Activated CD4-positive, alpha-beta T cell treated with anti-CD3 and anti-CD28 coated beads for 36 hours (primary cell): Measurements from ENCODE around the gene CELA2B. TPM values are rescaled to one million over a fixed set of nuclear protein-coding genes. Genes with fewer than 3 reads are reported as not detected.

ENCODE experiments used
- ATAC-seq: fragments of 200-7000 bp; cut with Tn5 transposase; one replicate; pipeline ENCODE4 v1.10.0; 2021; ENCODE audit warnings: mild to moderate bottlenecking, moderate library complexity
- CTCF ChIA-PET: fragments of 350-600 bp; sonication (Branson Sonifier 250); formaldehyde crosslinking; loops from one replicate; lab custom pipeline; 2021; ENCODE audit warnings: antibody characterized with exemption; lab: Charles Lee
- POLR2A ChIA-PET: fragments of 350-600 bp; sonication (Branson Sonifier 250); formaldehyde crosslinking; loops from one replicate; lab custom pipeline; 2021; ENCODE audit warnings: antibody characterized with exemption, inconsistent platforms; lab: Charles Lee
- DNase-seq: peaks from one replicate; pipeline ENCODE4 v3.0.0-alpha.2; 2020
- H3K27ac Mint-ChIP-seq: one replicate; pipeline ENCODE4 v1.8.0; 2021; ENCODE audit warnings: mixed read lengths
- H3K27me3 Mint-ChIP-seq: one replicate; pipeline ENCODE4 v1.8.0; 2021; ENCODE audit warnings: mixed read lengths
- H3K36me3 Mint-ChIP-seq: one replicate; pipeline ENCODE4 v1.8.0; 2021; ENCODE audit warnings: low read depth, mixed read lengths
- H3K4me1 Mint-ChIP-seq: one replicate; pipeline ENCODE4 v1.8.0; 2021; ENCODE audit warnings: mixed read lengths
- H3K4me3 Mint-ChIP-seq: one replicate; pipeline ENCODE4 v1.8.0; 2021; ENCODE audit warnings: mild to moderate bottlenecking, moderate library complexity, mixed read lengths
- H3K9me3 Mint-ChIP-seq: one replicate; pipeline ENCODE4 v1.8.0; 2021; ENCODE audit warnings: low read depth, mixed read lengths
- intact Hi-C, 2 experiments: fragments of 100-400 bp; cut with DNase I in 1 of 2; cut with micrococcal nuclease in 1 of 2; formaldehyde crosslinking; loops; one replicate each; pipeline versions ENCODE4 v1.14.2 to v1.15.1; 2022 to 2024; cut with DNase I, micrococcal nuclease
- total RNA-seq, 2 experiments: library from RNA; stranded (reverse); gene quantifications; one replicate each; pipeline ENCODE4 v1.2.3, GENCODE V29; 2021

Gene CELA2B
- total RNA-seq, 2 experiments from 2014 or later = not detected

DNA sequence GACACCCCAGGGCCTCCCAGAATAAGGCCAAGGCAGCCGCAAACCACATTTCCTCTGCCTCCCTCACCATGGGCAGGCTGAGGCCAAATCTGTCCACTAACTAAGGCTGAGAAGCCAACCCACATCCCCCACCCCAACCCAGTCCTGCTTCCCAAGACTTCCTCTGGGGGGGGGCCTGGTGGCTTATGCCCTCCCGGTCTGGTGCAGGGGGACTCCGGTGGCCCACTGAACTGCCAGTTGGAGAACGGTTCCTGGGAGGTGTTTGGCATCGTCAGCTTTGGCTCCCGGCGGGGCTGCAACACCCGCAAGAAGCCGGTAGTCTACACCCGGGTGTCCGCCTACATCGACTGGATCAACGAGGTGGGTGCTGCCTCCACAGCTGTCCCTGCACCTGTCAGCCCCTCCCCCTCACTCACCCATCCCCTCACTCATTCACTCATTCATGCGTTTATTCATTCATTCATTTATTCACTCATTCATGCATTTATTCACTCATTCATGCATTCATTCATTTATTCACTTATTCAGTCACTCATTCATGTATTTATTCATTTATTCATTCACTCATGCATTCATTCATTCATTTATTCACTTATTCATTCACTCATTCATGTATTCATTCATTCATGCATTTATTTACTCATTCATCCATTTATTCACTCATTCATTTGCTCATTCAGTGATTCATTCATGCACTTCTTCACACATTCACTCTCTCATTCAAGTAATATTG is 30.3 kb upstream of the CELA2B start:
- Mint-ChIP-seq H3K27me3 (peaks cover 7% of the 10 kb centered on the region), H3K9me3 (no peaks in the 10 kb centered on the region)

GRCh38 chr1:15446212-15446611 is 29.7 kb upstream of the CELA2B start:
- no peaks in the 10 kb centered on the region for H3K4me1 Mint-ChIP-seq
- no peak for DNase-seq
- no peak for ATAC-seq
- ChIA-PET POLR2A (no interaction called here), CTCF (no interaction called here)
- no peak overlapping the region for H3K27ac Mint-ChIP-seq
- H3K27me3 Mint-ChIP-seq = peaks cover 8% of the 10 kb centered on the region
- H3K4me3 Mint-ChIP-seq = no peak overlapping the region
- no peaks in the 10 kb centered on the region for H3K36me3 Mint-ChIP-seq
- no peaks in the 10 kb centered on the region for H3K9me3 Mint-ChIP-seq
- intact Hi-C loops = no loop called here

More for the DNA sequence above, 30.3 kb upstream of the CELA2B start:
- ChIA-PET POLR2A (no interaction called here), CTCF (interaction anchor here (0.6 kb wide), 1 partner anchor 141 kb away, joined by 4 read pairs; no protein-coding TSS in a partner anchor)
- Mint-ChIP-seq H3K27ac (no peak overlapping the region), H3K4me3 (no peak overlapping the region), H3K36me3 (no peaks in the 10 kb centered on the region), H3K4me1 (no peaks in the 10 kb centered on the region)
- no peak for ATAC-seq
- DNase-seq = no peak
- intact Hi-C loops = no loop called here

DNA sequence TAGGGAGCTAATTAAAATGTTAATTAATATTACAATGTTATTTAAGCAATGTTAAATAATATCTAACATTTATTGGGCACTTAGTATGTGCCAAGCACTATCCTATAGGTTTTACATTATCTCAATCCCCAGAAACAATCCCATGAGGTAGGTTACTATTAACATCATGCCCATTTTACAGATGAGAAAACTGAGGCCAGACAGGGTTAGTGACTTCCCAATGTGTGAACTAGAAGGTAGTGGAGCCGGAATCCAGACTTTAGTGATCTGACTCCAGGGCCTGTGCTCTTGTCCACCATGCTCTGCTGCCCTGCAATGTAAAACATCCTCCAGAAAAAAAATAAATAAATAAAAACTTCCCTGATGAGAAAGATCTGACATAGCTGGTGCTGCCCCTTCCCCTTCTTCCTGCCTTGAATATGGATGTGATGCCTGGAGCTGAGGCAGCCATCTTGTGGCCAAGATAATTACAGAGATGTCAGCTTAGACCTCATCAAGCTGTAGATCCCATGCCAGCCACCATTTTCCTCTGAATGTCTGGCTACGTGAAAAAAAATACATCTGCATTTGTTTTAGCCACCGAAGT is 26.9 kb upstream of the CELA2B start:
- no peaks in the 10 kb centered on the region for H3K36me3 Mint-ChIP-seq
- no peak for ATAC-seq
- H3K4me1 Mint-ChIP-seq = no peaks in the 10 kb centered on the region
- POLR2A ChIA-PET = no interaction called here
- DNase-seq = no peak
- no peaks in the 10 kb centered on the region for H3K9me3 Mint-ChIP-seq
- H3K4me3 Mint-ChIP-seq = no peak overlapping the region
- intact Hi-C loops = no loop called here
- peaks cover 8% of the 10 kb centered on the region for H3K27me3 Mint-ChIP-seq
- H3K27ac Mint-ChIP-seq = no peak overlapping the region
- CTCF ChIA-PET = interaction anchor here (0.7 kb wide), 1 partner anchor 863 kb away, joined by 3 read pairs; no protein-coding TSS in a partner anchor

DNA sequence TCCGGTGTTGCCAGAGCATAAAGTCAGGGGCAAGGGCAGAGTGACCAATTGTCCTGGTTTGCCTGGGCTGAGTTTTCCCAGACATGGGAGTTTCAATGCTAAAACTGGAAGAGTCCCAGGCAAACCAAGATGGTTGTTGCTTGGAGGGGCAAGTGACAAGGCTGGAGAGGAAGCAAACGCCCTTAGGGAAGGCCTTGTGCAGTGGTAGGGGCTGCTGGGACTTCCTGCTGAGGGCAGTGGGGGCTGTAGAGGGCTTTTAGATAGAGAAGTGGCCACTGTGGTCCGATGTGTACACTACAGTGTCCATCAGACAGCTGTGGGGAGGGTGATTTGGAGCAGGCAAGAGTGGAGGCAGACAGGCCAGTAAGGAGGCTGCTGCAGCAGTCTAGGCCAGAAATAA is 26.3 kb upstream of the CELA2B start:
- Mint-ChIP-seq H3K4me1 (no peaks in the 10 kb centered on the region), H3K4me3 (no peak overlapping the region), H3K9me3 (no peaks in the 10 kb centered on the region), H3K36me3 (no peaks in the 10 kb centered on the region), H3K27ac (no peak overlapping the region), H3K27me3 (peaks cover 8% of the 10 kb centered on the region)
- DNase-seq (no peak), ATAC-seq (no peak)
- CTCF ChIA-PET = interaction anchor here (0.7 kb wide), 1 partner anchor 864 kb away, joined by 3 read pairs; no protein-coding TSS in a partner anchor
- intact Hi-C loops = no loop called here
- POLR2A ChIA-PET = no interaction called here

DNA sequence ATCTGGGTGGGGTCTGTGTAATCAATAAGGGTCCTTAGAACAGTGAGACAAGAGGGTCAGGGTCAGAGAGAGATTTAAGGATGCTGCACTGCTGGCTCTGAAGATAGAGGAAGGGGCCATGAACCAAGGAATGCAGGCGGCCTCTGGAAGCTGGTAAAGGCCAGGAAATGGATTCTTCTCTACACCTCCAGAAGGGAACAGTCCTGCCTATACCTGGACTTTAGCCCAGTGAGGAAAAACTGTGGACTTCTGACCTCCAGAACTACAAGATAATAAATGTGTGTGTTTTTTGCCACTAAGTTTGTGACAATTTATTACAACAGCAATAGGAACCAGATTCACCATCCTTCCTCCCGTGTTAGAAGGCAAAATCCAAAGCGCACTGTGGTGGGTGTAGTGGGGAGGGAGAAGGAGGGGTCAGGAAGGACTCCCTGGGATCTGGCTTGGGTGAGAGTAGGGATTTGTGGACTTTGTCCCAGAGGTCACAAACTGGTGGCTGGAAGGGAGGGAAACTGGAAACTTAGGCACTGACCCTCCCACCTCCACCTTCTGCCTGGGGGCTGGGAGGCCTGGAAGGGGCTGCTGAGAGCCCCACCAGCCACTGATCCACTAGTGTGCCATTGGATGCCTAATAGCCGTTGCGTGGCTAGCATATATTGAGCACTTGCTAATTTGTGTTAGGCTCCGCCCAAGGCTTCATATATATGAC is 24.7 kb upstream of the CELA2B start:
- no peaks in the 10 kb centered on the region for H3K9me3 Mint-ChIP-seq
- H3K4me3 Mint-ChIP-seq = no peak overlapping the region
- ChIA-PET POLR2A (no interaction called here), CTCF (no interaction called here)
- H3K4me1 Mint-ChIP-seq = no peaks in the 10 kb centered on the region
- ATAC-seq = no peak
- DNase-seq = no peak
- H3K36me3 Mint-ChIP-seq = no peaks in the 10 kb centered on the region
- intact Hi-C loops = no loop called here
- H3K27me3 Mint-ChIP-seq = peaks cover 4% of the 10 kb centered on the region
- no peak overlapping the region for H3K27ac Mint-ChIP-seq

DNA sequence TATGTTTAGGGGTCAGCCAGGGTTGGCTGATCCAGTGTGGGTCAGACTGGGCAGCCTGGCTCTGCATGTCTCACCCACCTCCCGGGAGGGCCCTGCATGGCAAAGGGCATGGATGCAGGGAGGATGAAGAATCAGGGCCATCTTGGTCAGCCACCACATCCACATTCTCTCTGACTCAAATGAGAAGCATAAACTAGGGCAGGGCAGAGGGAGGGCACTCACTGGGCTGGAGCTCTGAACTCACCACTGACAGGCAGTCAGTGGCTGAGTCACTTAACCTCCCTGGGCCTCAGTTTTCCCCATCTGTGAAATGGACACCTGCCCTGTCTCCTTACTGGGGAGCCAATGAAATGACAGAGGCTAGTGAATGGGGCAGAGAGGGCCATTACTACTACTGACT is 23.7 kb upstream of the CELA2B start:
- intact Hi-C loops = no loop called here
- Mint-ChIP-seq H3K27ac (no peak overlapping the region), H3K9me3 (no peaks in the 10 kb centered on the region), H3K4me3 (no peak overlapping the region), H3K27me3 (peaks cover 3% of the 10 kb centered on the region), H3K4me1 (no peaks in the 10 kb centered on the region), H3K36me3 (no peaks in the 10 kb centered on the region)
- ChIA-PET CTCF (no interaction called here), POLR2A (no interaction called here)
- DNase-seq = no peak
- no peak for ATAC-seq

- no peaks in the 10 kb centered on the region for H3K4me1 Mint-ChIP-seq
- DNase-seq = no peak
- ATAC-seq = no peak
- no peak overlapping the region for H3K4me3 Mint-ChIP-seq
- ChIA-PET CTCF (no interaction called here), POLR2A (no interaction called here)
- no peaks in the 10 kb centered on the region for H3K9me3 Mint-ChIP-seq
- H3K27me3 Mint-ChIP-seq = peaks cover 2% of the 10 kb centered on the region
- no peaks in the 10 kb centered on the region for H3K36me3 Mint-ChIP-seq
- H3K27ac Mint-ChIP-seq = no peak overlapping the region
- intact Hi-C loops = no loop called here
Observed at GRCh38 chr1:15452866-15453571, 22.9 kb upstream of the CELA2B start.

DNA sequence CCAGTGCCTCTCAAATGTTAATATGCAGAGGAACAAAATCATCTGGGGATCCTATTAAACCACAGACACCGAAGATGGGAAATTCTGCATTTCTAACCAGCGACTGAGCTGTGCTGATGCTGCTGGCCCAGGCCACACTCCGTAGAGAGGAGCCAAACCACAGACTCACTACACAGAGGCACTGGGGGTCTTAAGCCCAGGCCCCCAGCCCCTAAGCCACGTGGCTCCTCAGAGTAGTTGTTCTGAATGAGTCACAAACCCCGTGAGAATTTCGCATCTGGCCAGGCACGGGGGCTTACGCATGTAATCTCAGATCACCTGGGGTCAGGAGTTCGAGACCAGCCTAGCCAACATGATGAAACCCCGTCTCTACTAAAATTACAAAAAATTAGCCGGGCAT is 22.2 kb upstream of the CELA2B start:
- intact Hi-C loops = no loop called here
- Mint-ChIP-seq H3K4me1 (no peaks in the 10 kb centered on the region), H3K36me3 (no peaks in the 10 kb centered on the region), H3K4me3 (no peak overlapping the region), H3K9me3 (no peaks in the 10 kb centered on the region), H3K27ac (no peak overlapping the region), H3K27me3 (peaks cover 2% of the 10 kb centered on the region)
- POLR2A ChIA-PET = no interaction called here
- DNase-seq = no peak
- CTCF ChIA-PET = no interaction called here
- no peak for ATAC-seq

GRCh38 chr1:15454256-15454655 is 21.6 kb upstream of the CELA2B start:
- Mint-ChIP-seq H3K4me3 (no peak overlapping the region), H3K9me3 (no peaks in the 10 kb centered on the region), H3K27ac (no peak overlapping the region), H3K36me3 (no peaks in the 10 kb centered on the region), H3K4me1 (no peaks in the 10 kb centered on the region), H3K27me3 (peaks cover 2% of the 10 kb centered on the region)
- ATAC-seq = no peak
- no peak for DNase-seq
- intact Hi-C loops = no loop called here
- POLR2A ChIA-PET = no interaction called here
- CTCF ChIA-PET = no interaction called here

GRCh38 chr1:15455522-15455921 is 20.4 kb upstream of the CELA2B start:
- Mint-ChIP-seq H3K4me1 (no peaks in the 10 kb centered on the region), H3K27me3 (peaks cover 2% of the 10 kb centered on the region), H3K27ac (no peak overlapping the region), H3K9me3 (no peaks in the 10 kb centered on the region), H3K36me3 (no peaks in the 10 kb centered on the region), H3K4me3 (no peak overlapping the region)
- DNase-seq (no peak), ATAC-seq (no peak)
- CTCF ChIA-PET = no interaction called here
- POLR2A ChIA-PET = no interaction called here
- intact Hi-C loops = no loop called here

- Mint-ChIP-seq H3K27me3 (no peaks in the 10 kb centered on the region), H3K4me3 (no peak within 1 kb of the TSS), H3K9me3 (no peaks in the 10 kb centered on the region), H3K27ac (no peak within 1 kb of the TSS), H3K36me3 (no peaks in the 10 kb centered on the region), H3K4me1 (no peaks in the 10 kb centered on the region)
- ChIA-PET CTCF (interaction anchor here (0.7 kb wide), 1 partner anchor 42 kb away, joined by 3 read pairs; no protein-coding TSS in a partner anchor), POLR2A (no interaction called here)
- ATAC-seq (no peak), DNase-seq (no peak)
- intact Hi-C loops = no loop called here
Observed at GRCh38 chr1:15456313-15456954, 19.5 kb upstream of the CELA2B start, which contains the start of gene CELA2A. CELA2A (plus strand) TSS chr1:15456732; CDS start chr1:15456754, 22 bp downstream.
